Common myeloid progenitor, CD34-positive (primary cell): Measurements from ENCODE around the gene KDM6A.

ENCODE experiments used
- CTCF ChIA-PET: fragments of 350-600 bp; sonication (Branson Sonifier 250); formaldehyde crosslinking; loops from one replicate; lab custom pipeline; 2021; ENCODE audit warnings: antibody characterized with exemption; lab: Charles Lee
- POLR2A ChIA-PET: fragments of 350-600 bp; sonication (Branson Sonifier 250); formaldehyde crosslinking; loops from one replicate; lab custom pipeline; 2021; ENCODE audit warnings: antibody characterized with exemption; lab: Charles Lee
- DNase-seq, 3 donors: peaks; one replicate each; pipeline versions ENCODE4 v3.0.0 to v3.0.0-alpha.2; 2013
- H3K27ac ChIP-seq, 2 experiments: 1 replicate in 1 of 2; 2 replicates in 1 of 2; pipeline ENCODE4 v1.7.0; 2013; ENCODE audit warnings: inconsistent platforms in 2 of 2, low read length in 2 of 2, mild to moderate bottlenecking in 2 of 2, low read depth in 1 of 2, moderate library complexity in 1 of 2; ENCODE audit not compliant: severe bottlenecking in 2 of 2, insufficient read depth in 1 of 2, poor library complexity in 1 of 2
- H3K27me3 ChIP-seq, 5 experiments: replicated peaks in 2 of 5; 1 replicate in 3 of 5; 2 replicates in 2 of 5; pipeline versions ENCODE4 v1.6.1 to v1.7.0; 2013; ENCODE audit warnings: low read length in 4 of 5, mild to moderate bottlenecking in 2 of 5, moderate library complexity in 2 of 5, inconsistent platforms in 1 of 5; ENCODE audit not compliant: insufficient read depth in 5 of 5, control insufficient read depth in 4 of 5
- H3K36me3 ChIP-seq, 4 experiments: 1 replicate in 2 of 4; 2 replicates in 2 of 4; pipeline versions ENCODE4 v1.6.1 to v1.7.0; 2013; ENCODE audit warnings: low read length in 3 of 4, control low read depth in 1 of 4, mild to moderate bottlenecking in 1 of 4; ENCODE audit not compliant: control insufficient read depth in 4 of 4, insufficient read depth in 4 of 4
- H3K4me1 ChIP-seq, 4 experiments: 1 replicate in 3 of 4; 2 replicates in 1 of 4; pipeline versions ENCODE4 v1.6.1 to v1.7.1; 2013; ENCODE audit warnings: low read length in 3 of 4, mild to moderate bottlenecking in 3 of 4, control low read depth in 1 of 4, inconsistent platforms in 1 of 4, moderate library complexity in 1 of 4; ENCODE audit not compliant: control insufficient read depth in 4 of 4, insufficient read depth in 4 of 4; ENCODE audit errors: control extremely low read depth in 1 of 4
- H3K4me3 ChIP-seq, 7 experiments: 1 replicate in 4 of 7; 2 replicates in 3 of 7; pipeline versions ENCODE4 v1.5.1 to v1.7.0; 2013; ENCODE audit warnings: mild to moderate bottlenecking in 7 of 7, low read length in 6 of 7, moderate library complexity in 6 of 7, inconsistent platforms in 2 of 7, low read depth in 2 of 7, control low read depth in 1 of 7; ENCODE audit not compliant: insufficient read depth in 4 of 7, control insufficient read depth in 1 of 7; ENCODE audit errors: extremely low read depth in 1 of 7
- H3K9me3 ChIP-seq, 5 experiments: 1 replicate in 4 of 5; 2 replicates in 1 of 5; pipeline versions ENCODE4 v1.6.1 to v1.7.1; 2013; ENCODE audit warnings: low read length in 4 of 5, mild to moderate bottlenecking in 2 of 5, inconsistent platforms in 1 of 5, low read depth in 1 of 5, moderate library complexity in 1 of 5; ENCODE audit not compliant: control insufficient read depth in 4 of 5, insufficient read depth in 2 of 5; ENCODE audit errors: control extremely low read depth in 1 of 5
- WGBS: methylation state at CpG from one replicate; pipeline ENCODE4 v1.1.5; 2013; ENCODE audit not compliant: insufficient coverage; 5-methylcytosine and 5-hydroxymethylcytosine counted together

Gene KDM6A

GRCh38 chrX:44899946-44900345 is 27.0 kb downstream of the KDM6A start:
- ChIA-PET POLR2A (no interaction called here), CTCF (interaction anchor here (1.0 to 2.0 kb wide), 2 partner anchors 12 to 96 kb away, joined by 3 to 6 read pairs; no protein-coding TSS in a partner anchor)
- peaks cover 0 to 5% (median 1%) of the 10 kb centered on the region in 4 experiments for H3K36me3 ChIP-seq
- H3K27ac ChIP-seq = peak overlapping the region in 1 of 2 experiments; percentile 25
- 90% methylated on average over 2 of the region's 4 CpGs for WGBS
- peaks cover 0 to 7% (median 5%) of the 10 kb centered on the region in 5 experiments for H3K9me3 ChIP-seq
- DNase-seq = no peak
- H3K27me3 ChIP-seq = no peaks in the 10 kb centered on the region
- peaks cover 0 to 21% (median 4%) of the 10 kb centered on the region in 4 experiments for H3K4me1 ChIP-seq
- H3K4me3 ChIP-seq = no peak overlapping the region

- no peak for DNase-seq
- no peak overlapping the region for H3K27ac ChIP-seq
These were observed 30.1 kb downstream of the KDM6A start for GRCh38 chrX:44903107-44903506.

GRCh38 chrX:44903830-44904530 is 31.0 kb downstream of the KDM6A start:
- Histone ChIP-seq H3K27ac (no peak overlapping the region), H3K4me3 (no peak overlapping the region), H3K9me3 (peaks cover 0 to 5% (median 0%) of the 10 kb centered on the region in 5 experiments), H3K27me3 (no peaks in the 10 kb centered on the region), H3K36me3 (peaks cover 0 to 2% (median 0%) of the 10 kb centered on the region in 4 experiments), H3K4me1 (peaks cover 0 to 25% (median 4%) of the 10 kb centered on the region in 4 experiments)
- CTCF ChIA-PET = interaction anchor here (0.6 kb wide), 1 partner anchor 22 kb away, joined by 3 read pairs; no protein-coding TSS in a partner anchor
- POLR2A ChIA-PET = no interaction called here
- DNase-seq = no peak
- no CpG with 5 or more reads among the region's 4 CpGs for WGBS

More at GRCh38 chrX:44903107-44903506, 30.1 kb downstream of the KDM6A start:
- no CpG with 5 or more reads among the region's 4 CpGs for WGBS
- no peaks in the 10 kb centered on the region for H3K27me3 ChIP-seq
- POLR2A ChIA-PET = no interaction called here
- no peak overlapping the region for H3K4me3 ChIP-seq
- peaks cover 0 to 5% (median 2%) of the 10 kb centered on the region in 5 experiments for H3K9me3 ChIP-seq
- H3K36me3 ChIP-seq = peaks cover 0 to 2% (median under 1%) of the 10 kb centered on the region in 4 experiments
- CTCF ChIA-PET = no interaction called here
- peaks cover 0 to 27% (median 5%) of the 10 kb centered on the region in 4 experiments for H3K4me1 ChIP-seq

- peaks cover 0 to 5% (median 0%) of the 10 kb centered on the region in 5 experiments for H3K9me3 ChIP-seq
- WGBS = 100% methylated on average over 2 of the region's 4 CpGs
- peaks cover 0 to 21% (median 4%) of the 10 kb centered on the region in 4 experiments for H3K4me1 ChIP-seq
- no peaks in the 10 kb centered on the region for H3K27me3 ChIP-seq
- peak overlapping the region in 1 of 2 experiments; percentile 32 for H3K27ac ChIP-seq
- ChIA-PET POLR2A (no interaction called here), CTCF (interaction anchor here (0.6 kb wide), 1 partner anchor 23 kb away, joined by 3 read pairs; no protein-coding TSS in a partner anchor)
- H3K36me3 ChIP-seq = peaks cover 0 to 2% (median 0%) of the 10 kb centered on the region in 4 experiments
- DNase-seq = no peak
- no peak overlapping the region for H3K4me3 ChIP-seq
These were observed 31.6 kb downstream of the KDM6A start for GRCh38 chrX:44904542-44905115.

GRCh38 chrX:44906041-44906440 is 33.1 kb downstream of the KDM6A start:
- CTCF ChIA-PET = interaction anchor here (1.4 kb wide), 1 partner anchor 8 kb away, joined by 3 read pairs; no protein-coding TSS in a partner anchor
- Histone ChIP-seq H3K27ac (no peak overlapping the region), H3K4me1 (peaks cover 0 to 21% (median 3%) of the 10 kb centered on the region in 4 experiments), H3K9me3 (peaks cover 0 to 5% (median 0%) of the 10 kb centered on the region in 5 experiments), H3K27me3 (no peaks in the 10 kb centered on the region), H3K4me3 (no peak overlapping the region), H3K36me3 (peaks cover 0 to 2% (median 0%) of the 10 kb centered on the region in 4 experiments)
- no peak for DNase-seq
- POLR2A ChIA-PET = interaction anchor here (0.8 kb wide), 1 partner anchor 9 kb away, joined by 3 read pairs; no protein-coding TSS in a partner anchor
- 93% methylated on average over 3 of the region's 3 CpGs for WGBS

GRCh38 chrX:44906542-44906941 is 33.6 kb downstream of the KDM6A start:
- no peak for DNase-seq
- POLR2A ChIA-PET = interaction anchor here (0.8 kb wide), 1 partner anchor 8 kb away, joined by 3 read pairs; no protein-coding TSS in a partner anchor
- 100% methylated on average over 3 of the region's 6 CpGs for WGBS
- peaks cover 0 to 21% (median 3%) of the 10 kb centered on the region in 4 experiments for H3K4me1 ChIP-seq
- no peaks in the 10 kb centered on the region for H3K27me3 ChIP-seq
- H3K36me3 ChIP-seq = peaks cover 0 to 2% (median 0%) of the 10 kb centered on the region in 4 experiments
- H3K9me3 ChIP-seq = peaks cover 0 to 5% (median 0%) of the 10 kb centered on the region in 5 experiments
- no peak overlapping the region for H3K4me3 ChIP-seq
- H3K27ac ChIP-seq = no peak overlapping the region
- CTCF ChIA-PET = interaction anchor here (1.4 kb wide), 1 partner anchor 8 kb away, joined by 3 read pairs; no protein-coding TSS in a partner anchor
